HepG2 (cell line): Measurements from ENCODE around the gene POGLUT3. TPM values are rescaled to one million over a fixed set of nuclear protein-coding genes. Genes with fewer than 3 reads are reported as not detected.

Source experiments
- ASH2L ChIP-seq: fragments of 300-600, 200-600 bp; sonication (generic); IDR thresholded peaks from 2 replicates; pipeline ENCODE4 v1.7.0; 2017; ENCODE audit warnings: low read depth, mild to moderate bottlenecking, moderate library complexity, mixed read lengths, low read length; ENCODE audit not compliant: insufficient read length
- CCAR2 ChIP-seq: fragments of 200-400 bp; formaldehyde crosslinking; optimal IDR thresholded peaks from 2 replicates; pipeline ENCODE3; 2018; ENCODE audit warnings: low read depth, mild to moderate bottlenecking, low read length, moderate library complexity
- HMG20B ChIP-seq: conservative IDR thresholded peaks from 2 replicates; pipeline ENCODE4 v1.6.1; 2016; ENCODE audit warnings: missing genetic modification reagents, missing compliant biosample characterization
- HNF4A ChIP-seq: sonication (generic); formaldehyde crosslinking; IDR thresholded peaks from 2 replicates; pipeline ENCODE4 v1.4.0; 2020; ENCODE audit warnings: missing genetic modification reagents
- HOXD1 ChIP-seq: sonication (generic); formaldehyde crosslinking; IDR thresholded peaks from 2 replicates; pipeline ENCODE4 v1.5.0; 2020; ENCODE audit warnings: missing genetic modification reagents
- KDM5B ChIP-seq: sonication (generic); formaldehyde crosslinking; IDR thresholded peaks from 2 replicates; pipeline ENCODE4 v1.4.0; 2020; ENCODE audit warnings: missing genetic modification reagents, mild to moderate bottlenecking, borderline replicate concordance
- NFE2 ChIP-seq: sonication (generic); formaldehyde crosslinking; IDR thresholded peaks from 2 replicates; pipeline ENCODE4 v1.4.0; 2020; ENCODE audit warnings: missing genetic modification reagents
- NPAS2 ChIP-seq: sonication (generic); formaldehyde crosslinking; IDR thresholded peaks from 2 replicates; pipeline ENCODE4 v1.8.0; 2022; ENCODE audit warnings: mild to moderate bottlenecking, missing genetic modification reagents, borderline replicate concordance
- PAX8 ChIP-seq: sonication (generic); formaldehyde crosslinking; IDR thresholded peaks from 2 replicates; pipeline ENCODE4 v1.8.0; 2022; ENCODE audit warnings: mild to moderate bottlenecking, missing genetic modification reagents, borderline replicate concordance
- PHF8 ChIP-seq: sonication (generic); formaldehyde crosslinking; IDR thresholded peaks from 2 replicates; pipeline ENCODE4 v1.5.0; 2020; ENCODE audit warnings: missing genetic modification reagents
- PPARG ChIP-seq: conservative IDR thresholded peaks from 2 replicates; pipeline ENCODE4 v1.6.1; 2016; ENCODE audit warnings: missing biosample characterization, missing genetic modification reagents
- ZNF232 ChIP-seq: sonication (generic); formaldehyde crosslinking; IDR thresholded peaks from 2 replicates; pipeline ENCODE4 v1.4.0; 2020; ENCODE audit warnings: missing genetic modification reagents, borderline replicate concordance
- ZNF382 ChIP-seq: sonication (generic); formaldehyde crosslinking; IDR thresholded peaks from 2 replicates; pipeline ENCODE4 v1.5.0; 2020; ENCODE audit warnings: missing genetic modification reagents, mild to moderate bottlenecking, borderline replicate concordance
- ZNF577 ChIP-seq: sonication (generic); formaldehyde crosslinking; IDR thresholded peaks from 2 replicates; pipeline ENCODE4 v1.4.0; 2020; ENCODE audit warnings: mild to moderate bottlenecking, low read depth, missing genetic modification reagents, borderline replicate concordance
- ZNF660 ChIP-seq: sonication (generic); formaldehyde crosslinking; IDR thresholded peaks from 2 replicates; pipeline ENCODE4 v1.5.1; 2020; ENCODE audit warnings: mild to moderate bottlenecking, low read depth, missing genetic modification reagents, borderline replicate concordance
- ZNF720 ChIP-seq: sonication (generic); formaldehyde crosslinking; IDR thresholded peaks from 2 replicates; pipeline ENCODE4 v1.4.0; 2020; ENCODE audit warnings: missing genetic modification reagents
- ZNF766 ChIP-seq: sonication (generic); formaldehyde crosslinking; IDR thresholded peaks from 2 replicates; pipeline ENCODE4 v1.5.0; 2020; ENCODE audit warnings: missing genetic modification reagents, borderline replicate concordance
- ZNF83 ChIP-seq: sonication (generic); formaldehyde crosslinking; IDR thresholded peaks from 2 replicates; pipeline ENCODE4 v1.4.0; 2020; ENCODE audit warnings: missing genetic modification reagents, mild to moderate bottlenecking, borderline replicate concordance
- ZZZ3 ChIP-seq: sonication (generic); formaldehyde crosslinking; IDR thresholded peaks from 2 replicates; pipeline ENCODE4 v1.4.0; 2020; ENCODE audit warnings: missing genetic modification reagents, mild to moderate bottlenecking, borderline replicate concordance
- polyA plus RNA-seq, 8 experiments: library from polyadenylated mRNA; depleted of rRNA in 3 of 8; stranded (reverse) in 7 of 8; unstranded in 1 of 8; fragments of >200 nt; fragmentation: Illumina TruSeq in 4 of 8; extraction: Trizol in 4 of 8; gene quantifications; 2 replicates each; pipeline versions ENCODE4 v1.2.1 to v1.2.3, GENCODE V29; 2011 to 2016; ENCODE audit warnings: low read depth in 4 of 8, missing spikeins in 1 of 8, mixed read lengths in 1 of 8; ENCODE audit not compliant: insufficient read depth in 1 of 8
- total RNA-seq, 5 experiments: library from RNA; depleted of rRNA; stranded (reverse); fragments of >200 nt; fragmentation: Illumina TruSeq; extraction: Trizol; gene quantifications; 2 replicates each; pipeline ENCODE4 v1.2.3, GENCODE V29; 2016; ENCODE audit warnings: low read depth in 1 of 5
- TF ChIP-seq, protein P1 (sequence below): sonication (generic); formaldehyde crosslinking; IDR thresholded peaks from 2 replicates; pipeline ENCODE4 v1.4.0; 2020; ENCODE audit warnings: missing genetic modification reagents, mild to moderate bottlenecking, borderline replicate concordance
- TF ChIP-seq, protein P2 (sequence below): sonication (generic); formaldehyde crosslinking; IDR thresholded peaks from 2 replicates; pipeline ENCODE4 v1.4.0; 2020; ENCODE audit warnings: missing genetic modification reagents
- TF ChIP-seq, protein P3 (sequence below): sonication (generic); formaldehyde crosslinking; IDR thresholded peaks from 2 replicates; pipeline ENCODE4 v1.8.0; 2022; ENCODE audit warnings: mild to moderate bottlenecking, missing genetic modification reagents, moderate library complexity
- TF ChIP-seq, protein P4 (sequence below): sonication (generic); formaldehyde crosslinking; IDR thresholded peaks from 2 replicates; pipeline ENCODE4 v1.9.0; 2021; ENCODE audit warnings: missing genetic modification reagents, mild to moderate bottlenecking, borderline replicate concordance
- TF ChIP-seq, protein P5 (sequence below): sonication (generic); formaldehyde crosslinking; IDR thresholded peaks from 2 replicates; pipeline ENCODE4 v1.4.0; 2020; ENCODE audit warnings: missing genetic modification reagents

POGLUT3 gene
- total and polyA plus RNA-seq, 2 of the 13 experiments (the other 11 are each of a cell fraction or from before 2014, with no cell fraction given): 14.3 to 22.0 TPM

DNA sequence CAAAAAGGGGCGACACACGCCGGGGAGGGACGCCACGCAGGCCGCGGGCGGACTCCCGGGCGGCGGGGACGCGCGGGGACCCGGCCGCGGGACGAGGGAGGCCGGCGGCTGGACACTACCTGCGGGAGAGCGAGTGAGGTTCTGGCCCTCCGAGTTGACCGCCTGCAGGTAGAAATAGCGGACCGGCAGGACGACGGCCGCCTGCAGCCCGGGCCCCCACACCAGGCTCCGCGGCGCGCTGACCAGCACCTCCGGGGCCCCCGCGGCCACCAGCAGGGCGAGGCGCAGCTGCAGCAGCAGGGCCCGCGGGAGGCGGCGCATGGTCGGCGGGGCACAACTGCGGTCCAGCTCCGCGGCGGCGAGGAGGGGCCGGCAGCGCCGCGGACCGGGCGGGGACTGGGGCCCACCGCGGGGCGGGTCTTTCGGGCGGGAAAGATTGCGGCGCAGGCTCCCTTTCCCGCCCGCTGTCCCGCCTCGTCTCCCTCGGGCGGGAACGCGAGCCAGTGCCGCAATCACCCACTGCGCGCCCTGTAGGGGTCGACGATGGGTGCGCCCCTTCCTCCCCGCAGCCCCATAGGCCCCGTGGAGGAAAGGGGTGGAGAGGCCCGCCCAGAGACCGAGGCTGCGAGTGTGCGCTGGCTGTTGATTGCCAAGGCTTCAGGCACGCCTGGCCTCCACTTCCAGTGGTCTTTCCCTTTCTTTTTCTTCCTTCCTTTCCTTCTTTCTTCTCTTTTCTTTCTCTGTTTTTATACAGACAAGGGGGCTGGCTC is at the start of gene POGLUT3 (continued):
- TF ChIP-seq ZNF577 (CRISPR knock-in tag) (no peak), ZNF720 (CRISPR knock-in tag) (no peak), HMG20B (CRISPR knock-in tag) (no peak), ZNF766 (CRISPR knock-in tag) (peak; percentile 88; the same call in 1 of the 2 replicates), PAX8 (CRISPR knock-in tag) (no peak), HNF4A (CRISPR knock-in tag) (no peak), HOXD1 (CRISPR knock-in tag) (no peak), ZNF232 (CRISPR knock-in tag) (peak; percentile 51; the same call in 1 of the 2 replicates), NFE2 (CRISPR knock-in tag) (no peak), ZNF660 (CRISPR knock-in tag) (no peak), ZNF83 (CRISPR knock-in tag) (no peak), ASH2L (no peak), NPAS2 (CRISPR knock-in tag) (no peak), ZNF382 (CRISPR knock-in tag) (no peak), PHF8 (no peak; the same call in 1 of the 2 replicates), KDM5B (peak; percentile 43; the same call in 1 of the 2 replicates), PPARG (CRISPR knock-in tag) (no peak), CCAR2 (no peak), ZZZ3 (no peak)
- TF ChIP-seq, protein P1, sequence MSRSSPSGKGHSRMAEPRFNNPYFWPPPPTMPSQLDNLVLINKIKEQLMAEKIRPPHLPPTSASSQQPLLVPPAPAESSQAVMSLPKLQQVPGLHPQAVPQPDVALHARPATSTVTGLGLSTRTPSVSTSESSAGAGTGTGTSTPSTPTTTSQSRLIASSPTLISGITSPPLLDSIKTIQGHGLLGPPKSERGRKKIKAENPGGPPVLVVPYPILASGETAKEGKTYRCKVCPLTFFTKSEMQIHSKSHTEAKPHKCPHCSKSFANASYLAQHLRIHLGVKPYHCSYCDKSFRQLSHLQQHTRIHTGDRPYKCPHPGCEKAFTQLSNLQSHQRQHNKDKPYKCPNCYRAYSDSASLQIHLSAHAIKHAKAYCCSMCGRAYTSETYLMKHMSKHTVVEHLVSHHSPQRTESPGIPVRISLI (CRISPR knock-in tag): no peak
- TF ChIP-seq, protein P2, sequence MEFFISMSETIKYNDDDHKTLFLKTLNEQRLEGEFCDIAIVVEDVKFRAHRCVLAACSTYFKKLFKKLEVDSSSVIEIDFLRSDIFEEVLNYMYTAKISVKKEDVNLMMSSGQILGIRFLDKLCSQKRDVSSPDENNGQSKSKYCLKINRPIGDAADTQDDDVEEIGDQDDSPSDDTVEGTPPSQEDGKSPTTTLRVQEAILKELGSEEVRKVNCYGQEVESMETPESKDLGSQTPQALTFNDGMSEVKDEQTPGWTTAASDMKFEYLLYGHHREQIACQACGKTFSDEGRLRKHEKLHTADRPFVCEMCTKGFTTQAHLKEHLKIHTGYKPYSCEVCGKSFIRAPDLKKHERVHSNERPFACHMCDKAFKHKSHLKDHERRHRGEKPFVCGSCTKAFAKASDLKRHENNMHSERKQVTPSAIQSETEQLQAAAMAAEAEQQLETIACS (CRISPR knock-in tag): peak; percentile 59; the same call in 1 of the 2 replicates
- TF ChIP-seq, protein P3, sequence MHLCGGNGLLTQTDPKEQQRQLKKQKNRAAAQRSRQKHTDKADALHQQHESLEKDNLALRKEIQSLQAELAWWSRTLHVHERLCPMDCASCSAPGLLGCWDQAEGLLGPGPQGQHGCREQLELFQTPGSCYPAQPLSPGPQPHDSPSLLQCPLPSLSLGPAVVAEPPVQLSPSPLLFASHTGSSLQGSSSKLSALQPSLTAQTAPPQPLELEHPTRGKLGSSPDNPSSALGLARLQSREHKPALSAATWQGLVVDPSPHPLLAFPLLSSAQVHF: peak; percentile 45; the same call in 1 of the 2 replicates
- TF ChIP-seq, protein P4, sequence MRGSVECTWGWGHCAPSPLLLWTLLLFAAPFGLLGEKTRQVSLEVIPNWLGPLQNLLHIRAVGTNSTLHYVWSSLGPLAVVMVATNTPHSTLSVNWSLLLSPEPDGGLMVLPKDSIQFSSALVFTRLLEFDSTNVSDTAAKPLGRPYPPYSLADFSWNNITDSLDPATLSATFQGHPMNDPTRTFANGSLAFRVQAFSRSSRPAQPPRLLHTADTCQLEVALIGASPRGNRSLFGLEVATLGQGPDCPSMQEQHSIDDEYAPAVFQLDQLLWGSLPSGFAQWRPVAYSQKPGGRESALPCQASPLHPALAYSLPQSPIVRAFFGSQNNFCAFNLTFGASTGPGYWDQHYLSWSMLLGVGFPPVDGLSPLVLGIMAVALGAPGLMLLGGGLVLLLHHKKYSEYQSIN (CRISPR knock-in tag): no peak
- TF ChIP-seq, protein P5, sequence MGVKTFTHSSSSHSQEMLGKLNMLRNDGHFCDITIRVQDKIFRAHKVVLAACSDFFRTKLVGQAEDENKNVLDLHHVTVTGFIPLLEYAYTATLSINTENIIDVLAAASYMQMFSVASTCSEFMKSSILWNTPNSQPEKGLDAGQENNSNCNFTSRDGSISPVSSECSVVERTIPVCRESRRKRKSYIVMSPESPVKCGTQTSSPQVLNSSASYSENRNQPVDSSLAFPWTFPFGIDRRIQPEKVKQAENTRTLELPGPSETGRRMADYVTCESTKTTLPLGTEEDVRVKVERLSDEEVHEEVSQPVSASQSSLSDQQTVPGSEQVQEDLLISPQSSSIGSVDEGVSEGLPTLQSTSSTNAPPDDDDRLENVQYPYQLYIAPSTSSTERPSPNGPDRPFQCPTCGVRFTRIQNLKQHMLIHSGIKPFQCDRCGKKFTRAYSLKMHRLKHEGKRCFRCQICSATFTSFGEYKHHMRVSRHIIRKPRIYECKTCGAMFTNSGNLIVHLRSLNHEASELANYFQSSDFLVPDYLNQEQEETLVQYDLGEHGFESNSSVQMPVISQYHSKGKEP (CRISPR knock-in tag): no peak
